ENCODE data around the gene BRI3. TPM values are rescaled to one million over a fixed set of nuclear protein-coding genes. Genes with fewer than 3 reads are reported as not detected.

Gene BRI3
- total RNA-seq, 4 donors from 2014 or later = 23.5 to 51.9 (median 38.0) TPM

DNA sequence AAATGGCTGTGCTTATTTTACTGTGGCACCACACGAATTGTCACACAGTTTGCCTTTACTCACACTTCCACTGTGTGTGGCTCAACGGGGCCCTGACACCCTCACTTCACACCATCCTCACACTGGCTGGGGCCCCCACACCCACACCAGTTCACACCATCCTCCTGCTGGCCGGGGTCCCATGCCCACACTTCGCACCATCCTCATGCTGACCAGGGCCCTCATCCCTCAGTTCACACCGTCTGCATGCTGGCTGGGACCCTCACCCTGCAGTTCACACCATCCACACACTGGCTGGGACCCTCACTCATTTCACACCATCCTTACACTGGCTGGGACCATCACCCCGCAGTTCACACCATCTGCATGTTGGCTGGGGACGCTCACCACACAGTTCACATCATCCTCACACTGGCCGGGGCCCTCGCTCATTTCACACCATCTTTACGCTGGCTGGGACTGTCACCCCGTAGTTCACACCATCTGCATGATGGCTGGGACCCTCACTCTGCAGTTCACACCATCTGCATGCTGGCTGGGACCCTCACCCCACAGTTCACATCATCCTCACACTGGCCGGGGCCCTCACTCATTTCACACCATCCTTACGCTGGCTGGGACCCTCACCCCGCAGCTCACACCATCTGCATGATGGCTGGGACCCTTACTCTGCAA is 36.0 kb downstream of the BRI3 start:
- intact Hi-C loops (cut with DNase I) = no loop called here
- H3K4me3 ChIP-seq (replicated peaks in 1 of 3) = no peak overlapping the region
- no peaks in the 10 kb centered on the region for H3K27me3 ChIP-seq
- no peak for DNase-seq
- 95% methylated on average over 14 of the region's 14 CpGs for WGBS, 2 donors
- no peaks in the 10 kb centered on the region for H3K9me3 ChIP-seq
- H3K4me1 ChIP-seq = no peaks in the 10 kb centered on the region
- H3K27ac ChIP-seq = no peak overlapping the region
- no peaks in the 10 kb centered on the region for H3K36me3 ChIP-seq
- TF ChIP-seq, protein P1, sequence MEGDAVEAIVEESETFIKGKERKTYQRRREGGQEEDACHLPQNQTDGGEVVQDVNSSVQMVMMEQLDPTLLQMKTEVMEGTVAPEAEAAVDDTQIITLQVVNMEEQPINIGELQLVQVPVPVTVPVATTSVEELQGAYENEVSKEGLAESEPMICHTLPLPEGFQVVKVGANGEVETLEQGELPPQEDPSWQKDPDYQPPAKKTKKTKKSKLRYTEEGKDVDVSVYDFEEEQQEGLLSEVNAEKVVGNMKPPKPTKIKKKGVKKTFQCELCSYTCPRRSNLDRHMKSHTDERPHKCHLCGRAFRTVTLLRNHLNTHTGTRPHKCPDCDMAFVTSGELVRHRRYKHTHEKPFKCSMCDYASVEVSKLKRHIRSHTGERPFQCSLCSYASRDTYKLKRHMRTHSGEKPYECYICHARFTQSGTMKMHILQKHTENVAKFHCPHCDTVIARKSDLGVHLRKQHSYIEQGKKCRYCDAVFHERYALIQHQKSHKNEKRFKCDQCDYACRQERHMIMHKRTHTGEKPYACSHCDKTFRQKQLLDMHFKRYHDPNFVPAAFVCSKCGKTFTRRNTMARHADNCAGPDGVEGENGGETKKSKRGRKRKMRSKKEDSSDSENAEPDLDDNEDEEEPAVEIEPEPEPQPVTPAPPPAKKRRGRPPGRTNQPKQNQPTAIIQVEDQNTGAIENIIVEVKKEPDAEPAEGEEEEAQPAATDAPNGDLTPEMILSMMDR (IDR thresholded peaks at IDR 0.05) = no peak
- TF ChIP-seq POLR2A (IDR thresholded peaks at IDR 0.05) = no peak

DNA sequence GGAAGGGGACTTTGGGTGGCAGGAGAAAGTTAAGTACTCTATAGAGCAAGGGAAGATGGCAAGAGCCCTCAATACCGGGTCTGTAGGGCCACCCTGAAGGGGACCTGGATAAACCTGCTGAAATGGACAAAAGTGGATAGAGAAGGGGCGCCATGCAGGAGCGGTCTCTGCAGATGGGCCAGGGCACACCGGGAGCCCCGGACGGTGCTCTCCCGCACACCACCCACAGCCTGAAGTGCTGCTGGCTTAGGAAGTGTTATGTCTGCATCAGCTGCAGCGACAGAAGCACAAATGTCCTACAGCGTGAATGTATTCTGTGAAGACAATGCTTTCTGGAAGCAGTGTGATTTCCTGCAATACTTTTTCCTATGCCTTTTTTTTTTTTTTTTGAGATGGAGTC is 37.7 kb downstream of the BRI3 start:
- Histone ChIP-seq H3K27ac (no peak overlapping the region), H3K4me3 (replicated peaks in 1 of 3) (no peak overlapping the region), H3K36me3 (no peaks in the 10 kb centered on the region), H3K27me3 (no peaks in the 10 kb centered on the region), H3K4me1 (no peaks in the 10 kb centered on the region), H3K9me3 (no peaks in the 10 kb centered on the region)
- TF ChIP-seq, protein P1 (IDR thresholded peaks at IDR 0.05) = no peak
- TF ChIP-seq POLR2A (IDR thresholded peaks at IDR 0.05) = no peak
- DNase-seq = no peak
- intact Hi-C loops (cut with DNase I) = no loop called here
- WGBS, 2 donors = 89 to 91% methylated on average over 9 of the region's 9 CpGs

DNA sequence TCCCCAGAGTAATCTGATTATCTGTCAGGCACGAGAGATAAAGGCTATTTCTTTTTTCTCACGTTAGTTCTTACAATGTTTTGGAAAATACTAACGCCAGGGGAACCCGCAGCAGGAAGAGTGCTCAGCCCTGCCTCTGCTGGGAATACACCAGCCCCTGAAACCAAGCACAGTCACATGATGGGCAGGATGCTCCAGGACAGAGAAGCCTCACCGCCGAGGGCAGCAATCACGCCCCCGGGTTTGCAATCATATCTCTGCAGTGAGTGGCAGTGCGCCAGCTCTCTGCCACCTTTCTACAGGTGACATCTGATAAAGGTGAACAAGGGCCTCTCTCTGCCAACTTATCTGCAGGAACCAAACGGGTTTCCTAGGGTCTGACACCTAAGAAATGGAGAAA is 39.8 kb downstream of the BRI3 start:
- Histone ChIP-seq H3K9me3 (no peaks in the 10 kb centered on the region), H3K27me3 (no peaks in the 10 kb centered on the region), H3K27ac (no peak overlapping the region), H3K4me3 (replicated peaks in 1 of 3) (no peak overlapping the region), H3K4me1 (no peaks in the 10 kb centered on the region), H3K36me3 (no peaks in the 10 kb centered on the region)
- intact Hi-C loops (cut with DNase I) = no loop called here
- whole genome bisulfite sequencing, 2 donors = 81 to 84% methylated on average over 9 to 10 of the region's 10 CpGs
- TF ChIP-seq, protein P1 (IDR thresholded peaks at IDR 0.05) = no peak
- TF ChIP-seq POLR2A (IDR thresholded peaks at IDR 0.05) = no peak
- no peak for DNase-seq

DNA sequence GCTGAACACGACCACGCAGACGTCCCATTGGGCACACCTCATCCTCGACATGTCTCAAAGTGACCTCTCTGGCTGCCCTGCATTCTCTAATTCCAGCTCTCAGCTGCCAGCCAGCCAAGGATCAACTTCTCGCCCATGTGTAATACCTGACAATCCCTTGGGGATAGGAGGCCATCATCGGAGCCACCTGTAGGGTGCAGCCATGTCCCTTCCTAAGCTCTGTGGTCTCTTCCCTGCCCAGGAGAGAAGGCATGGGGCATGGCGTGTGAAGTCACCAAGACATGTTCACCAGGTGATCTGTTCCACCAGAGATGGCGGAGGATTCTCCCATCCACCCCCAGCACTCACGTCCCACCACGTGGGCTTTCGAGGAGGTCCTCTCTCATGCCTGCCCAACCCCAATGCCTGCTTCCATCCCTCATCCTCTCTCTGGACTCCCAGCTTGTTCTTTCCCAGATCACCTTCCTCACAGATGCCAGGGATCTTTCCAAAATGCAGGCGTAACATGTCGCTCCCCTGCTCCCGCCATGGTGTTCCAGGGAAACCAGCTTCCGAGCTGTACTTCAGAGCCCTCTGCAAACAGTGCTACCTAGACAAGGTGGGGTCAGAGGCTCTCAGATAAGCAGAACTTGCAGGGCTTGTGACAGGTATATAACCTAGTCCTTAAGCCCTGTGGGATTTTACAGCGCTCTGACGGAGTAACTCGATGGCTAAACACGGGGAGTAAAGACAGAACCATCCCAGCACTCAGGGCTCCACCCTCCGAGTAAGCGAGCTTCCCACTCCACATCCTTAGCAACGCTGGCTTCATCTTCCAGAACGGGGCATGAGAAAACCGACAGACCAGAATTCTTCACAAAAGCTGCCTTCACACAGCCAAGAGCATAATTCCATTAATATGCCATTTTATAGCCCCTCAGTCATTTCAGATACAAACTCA is 41.1 kb downstream of the BRI3 start:
- no peaks in the 10 kb centered on the region for H3K4me1 ChIP-seq
- no peak overlapping the region for H3K4me3 ChIP-seq (replicated peaks in 1 of 3)
- no peaks in the 10 kb centered on the region for H3K9me3 ChIP-seq
- no peaks in the 10 kb centered on the region for H3K27me3 ChIP-seq
- no peak overlapping the region for H3K27ac ChIP-seq
- intact Hi-C loops (cut with DNase I) = no loop called here
- 78% methylated on average over 21 to 24 of the region's 24 CpGs for WGBS, 2 donors
- H3K36me3 ChIP-seq = no peaks in the 10 kb centered on the region
- TF ChIP-seq, protein P1 (IDR thresholded peaks at IDR 0.05) = no peak
- no peak for TF ChIP-seq POLR2A (IDR thresholded peaks at IDR 0.05)
- DNase-seq = no peak
